Measurements from ENCODE around the gene LRRC32.

GRCh38 chr11:76707293-76707825, 36.8 kb upstream of the LRRC32 start:
- TF ChIP-seq CTCF (IDR thresholded peaks at IDR 0.05 in 4 of 5, conservative IDR thresholded peaks at IDR 0.05 in 1 of 5): no peak
- TF ChIP-seq POLR2A (IDR thresholded peaks at IDR 0.05): no peak
